Glomerular endothelial cell (primary cell): Measurements from ENCODE around the gene ILF2. TPM values are rescaled to one million over a fixed set of nuclear protein-coding genes. Genes with fewer than 3 reads are reported as not detected.
A peak's percentile ranks its signal among the peaks of the same experiment; 100 is the strongest.
"Not testable (repeated sequence)": the region's sequence is repeated elsewhere in the genome, so short reads cannot be mapped to it uniquely, and the experiment has no call there.

Experiments used
- DNase-seq: peaks from one replicate; pipeline ENCODE4 v3.0.0-alpha.2; 2011; ENCODE audit warnings: low read depth, low spot score; ENCODE audit errors: extremely low read depth
- total RNA-seq: library from RNA; depleted of rRNA; stranded (reverse); fragments of >200 nt; gene quantifications from 2 replicates; pipeline ENCODE4 v1.2.3, GENCODE V29; 2015

ILF2 gene
- total RNA-seq, 1 donor from 2014 or later: 179 TPM

DNA sequence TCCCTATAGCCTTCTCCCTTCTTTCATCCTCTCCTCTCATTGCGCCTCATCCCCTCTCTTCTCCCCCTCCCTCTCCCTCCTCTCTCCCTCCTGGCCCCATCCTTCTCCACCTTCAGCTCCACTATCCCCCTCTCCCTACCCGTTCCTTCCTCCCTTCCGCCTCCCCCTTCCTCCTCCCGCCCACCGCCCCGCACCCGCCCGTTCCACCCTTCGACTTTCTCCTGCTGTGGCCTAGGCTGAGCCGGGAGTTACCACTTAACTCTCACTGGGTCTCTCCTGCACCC lies 9.3 kb upstream of the ILF2 start:
- DNase-seq: no peak

- no peak for DNase-seq
These were observed 8.7 kb upstream of the ILF2 start for GRCh38 chr1:153679337-153680119.

- DNase-seq: no peak
These were observed 7.9 kb upstream of the ILF2 start, which contains the start of gene NPR1 for GRCh38 chr1:153678519-153679336. Gene NPR1 (plus strand): TSS chr1:153678688. CDS start chr1:153679109, 421 bp downstream.

DNA sequence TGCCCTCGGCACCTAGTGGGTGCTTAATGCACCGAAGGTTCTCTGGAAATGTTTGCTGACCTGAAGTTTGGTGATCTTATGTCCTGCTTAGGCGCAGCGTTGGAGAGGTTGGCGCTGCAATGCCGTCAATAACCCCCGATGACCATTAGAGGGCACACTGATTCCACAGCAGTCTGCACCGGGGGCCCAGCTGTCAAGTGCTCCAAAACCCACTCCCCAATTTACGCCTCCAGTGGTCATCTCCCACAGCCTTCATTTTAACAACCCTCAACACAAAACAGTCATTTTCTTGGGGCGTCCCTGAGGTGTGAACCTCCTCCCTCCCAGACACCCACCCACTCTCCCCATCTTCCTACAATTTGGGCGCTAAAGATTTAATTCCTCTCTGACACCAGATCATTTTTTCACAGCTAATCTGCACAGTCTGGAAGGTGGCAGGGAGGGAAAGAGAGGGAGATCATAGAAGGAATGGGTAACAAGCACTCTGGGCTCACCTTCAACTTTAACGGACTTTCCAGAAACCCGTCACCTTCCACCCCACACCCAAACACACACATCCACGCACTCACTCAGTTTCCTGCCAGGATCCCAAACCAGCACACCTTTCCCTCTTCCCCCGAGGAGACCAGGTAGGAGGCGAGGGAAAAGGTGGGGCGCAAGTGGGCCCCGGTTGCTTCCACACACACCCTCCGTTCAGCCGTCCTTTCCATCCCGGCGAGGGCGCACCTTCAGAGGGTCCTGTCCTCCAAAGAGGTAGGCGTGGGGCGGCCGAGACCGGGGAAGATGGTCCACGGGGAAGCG lies 7.1 kb upstream of the ILF2 start:
- peak; percentile 51 for DNase-seq

GRCh38 chr1:153673511-153673910 lies 2.7 kb upstream of the ILF2 start:
- DNase-seq: no peak

DNA sequence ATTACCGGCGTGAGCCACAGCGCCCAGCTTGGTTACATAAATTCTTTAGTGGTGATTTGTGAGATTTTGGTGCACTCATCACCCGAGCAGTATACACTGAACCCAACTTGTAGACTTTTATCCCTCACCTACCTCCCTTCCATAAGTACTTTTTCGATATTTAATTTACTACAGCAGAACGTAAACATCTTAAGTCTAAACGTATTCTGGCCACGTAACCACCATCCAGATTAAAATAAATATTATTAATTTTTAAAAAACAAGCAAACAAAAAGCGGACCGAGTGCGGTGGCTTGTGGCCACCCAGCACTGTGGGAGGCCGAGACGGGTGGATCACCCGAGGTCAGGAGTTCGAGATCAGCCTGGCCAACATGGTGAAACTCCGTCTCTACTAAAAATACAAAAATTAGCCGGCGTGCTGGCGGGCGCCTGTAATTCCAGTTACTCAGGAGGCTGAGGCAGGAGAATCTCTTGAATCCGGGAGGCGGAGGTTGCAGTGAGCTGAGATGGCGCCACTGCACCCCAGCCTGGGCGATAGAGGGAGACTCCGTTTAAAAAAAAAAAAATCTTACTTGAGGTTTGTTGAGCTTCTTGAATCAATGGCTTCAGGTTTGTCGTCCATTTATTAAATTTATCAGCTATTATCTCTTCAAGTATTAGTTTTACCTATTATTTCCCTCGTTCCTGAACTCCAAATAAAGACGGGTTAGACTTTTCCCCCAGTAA lies 998 bp upstream of the ILF2 start:
- DNase-seq: not testable (repeated sequence)

GRCh38 chr1:153670257-153670858 lies 435 bp downstream of the ILF2 start:
- DNase-seq: no peak

GRCh38 chr1:153669606-153670005 lies 1.2 kb downstream of the ILF2 start:
- no peak for DNase-seq

GRCh38 chr1:153668672-153669071 lies 2.1 kb downstream of the ILF2 start:
- not testable (repeated sequence) for DNase-seq

DNA sequence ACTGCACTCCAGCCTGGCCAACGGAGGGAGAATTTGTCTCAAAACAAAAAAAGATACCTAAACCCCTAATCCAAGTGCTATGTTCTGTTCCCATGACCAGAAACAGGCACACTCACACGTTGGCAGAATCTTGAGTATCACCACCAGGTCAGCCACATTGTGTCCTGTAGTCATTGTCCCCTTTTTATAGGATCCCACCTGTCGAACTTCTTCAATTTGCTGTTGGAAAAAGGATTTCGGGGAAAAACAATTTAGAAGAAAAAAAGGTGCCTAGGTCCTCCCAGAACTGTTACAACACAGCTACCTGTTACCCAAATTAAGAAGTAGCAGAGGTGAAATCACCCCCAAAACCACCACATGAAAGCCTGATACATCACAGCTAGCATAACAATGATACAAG lies 3.4 kb downstream of the ILF2 start:
- DNase-seq: no peak

DNA sequence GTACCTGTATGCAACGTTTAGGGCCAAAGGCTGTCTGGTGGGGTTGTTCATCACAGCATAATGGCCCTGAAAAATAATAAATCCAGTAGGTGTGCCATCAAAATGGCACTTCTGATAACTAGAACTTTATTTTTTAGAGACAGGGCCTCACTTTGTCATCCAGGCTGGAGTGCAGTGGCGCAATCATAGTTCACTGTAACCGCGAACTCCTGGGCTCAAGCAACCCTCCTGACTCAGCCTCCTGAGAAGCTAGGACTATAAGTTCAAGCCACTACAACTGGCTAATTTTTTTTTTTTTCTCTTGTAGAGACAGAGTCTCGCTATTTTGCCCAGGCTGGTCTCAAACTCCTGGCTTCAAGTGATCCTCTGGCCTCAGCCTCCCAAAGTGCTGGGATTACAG lies 7.6 kb downstream of the ILF2 start:
- no peak for DNase-seq

- no peak for DNase-seq
These were observed 8.5 kb downstream of the ILF2 start for GRCh38 chr1:153662269-153662668.

- DNase-seq: no peak
These were observed 9.6 kb downstream of the ILF2 start for GRCh38 chr1:153661111-153661708.

GRCh38 chr1:153659656-153660055 lies 11.1 kb downstream of the ILF2 start:
- no peak for DNase-seq

GRCh38 chr1:153659175-153659534 lies 11.6 kb downstream of the ILF2 start:
- DNase-seq: no peak

- DNase-seq: no peak
These were observed 12.2 kb downstream of the ILF2 start, which contains the start of gene SNAPIN for GRCh38 chr1:153658400-153659174. Gene SNAPIN (plus strand): TSS chr1:153658703. CDS start chr1:153658744, 41 bp downstream.

DNA sequence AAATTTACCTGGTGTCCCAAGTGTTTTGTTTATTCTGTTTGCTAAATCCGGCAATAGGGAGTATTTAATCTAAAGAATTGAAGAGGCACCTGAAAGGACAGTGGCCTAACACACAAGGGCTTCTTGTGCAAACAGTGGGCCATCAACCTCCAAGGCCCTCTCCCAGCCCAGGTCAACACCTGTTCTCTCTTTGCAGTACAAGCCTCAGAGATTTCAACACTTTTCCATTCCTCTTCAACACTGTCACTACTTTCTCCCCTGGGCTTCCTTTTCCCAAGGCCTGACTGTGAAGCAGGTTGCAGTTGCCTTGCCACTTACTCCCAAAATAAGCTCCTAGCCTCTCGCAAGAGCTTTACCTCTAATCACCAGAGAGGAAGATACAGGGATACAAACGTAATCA lies 15.5 kb downstream of the ILF2 start:
- no peak for DNase-seq

DNA sequence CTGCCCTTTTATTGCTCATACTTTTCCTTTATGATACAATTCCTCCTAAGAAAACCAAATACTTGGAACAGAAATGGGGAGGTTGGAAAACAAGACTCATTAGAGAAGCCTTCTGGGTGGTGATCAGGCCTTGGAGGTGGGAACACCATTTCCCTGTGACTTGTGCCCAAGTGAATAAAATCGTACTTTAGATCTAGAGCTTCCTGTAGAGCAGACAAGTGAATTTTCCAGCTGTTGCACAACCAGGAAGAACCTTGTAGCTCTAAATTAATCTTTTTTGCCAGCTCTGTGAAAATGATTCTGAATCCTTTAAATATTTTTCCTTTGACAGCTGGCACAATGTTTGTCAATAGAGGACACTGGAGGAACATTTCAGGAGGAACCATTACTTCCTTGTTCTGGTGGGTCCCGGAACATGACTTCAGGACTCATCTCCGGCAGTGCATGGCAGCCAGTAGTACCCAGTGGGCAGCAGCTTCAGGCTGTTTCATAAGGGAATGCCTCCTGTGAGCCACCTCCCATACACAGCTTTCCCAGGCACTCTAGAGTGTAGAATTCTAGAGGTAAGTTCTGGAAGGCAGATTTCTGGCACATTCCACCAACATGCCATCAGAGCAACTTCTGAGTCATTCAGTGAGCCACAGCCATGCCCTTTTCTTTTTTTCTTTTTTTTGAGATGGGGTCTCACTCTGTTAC lies 17.8 kb downstream of the ILF2 start:
- DNase-seq: no peak
